Esophagus squamous epithelium (tissue), 5 donors: ENCODE measurements around the gene COL4A6. TPM values are rescaled to one million over a fixed set of nuclear protein-coding genes. Genes with fewer than 3 reads are reported as not detected.

Experiments used
- DNase-seq: peaks from one replicate; lab custom pipeline; 2025; lab: John Stamatoyannopoulos, UW
- H3K27ac ChIP-seq, 4 donors: fragments of 200-600 bp; sonication (generic); one replicate each; pipeline ENCODE4 v1.5.1; 2016 to 2019; ENCODE audit warnings: mild to moderate bottlenecking in 1 of 4
- H3K27me3 ChIP-seq, 4 donors: fragments of 200-600 bp; sonication (generic); 1 replicate in 3 of 4; 2 replicates in 1 of 4; pipeline versions ENCODE4 v1.5.1 to v1.6.0; 2017 to 2021; ENCODE audit warnings: antibody characterized with exemption in 1 of 4
- H3K36me3 ChIP-seq, 3 donors: fragments of 200-600 bp; sonication (generic); one replicate each; pipeline ENCODE4 v1.5.1; 2016 to 2019
- H3K4me1 ChIP-seq, 3 donors: fragments of 200-600 bp; sonication (generic); one replicate each; pipeline ENCODE4 v1.5.1; 2017 to 2019
- H3K4me3 ChIP-seq, 4 donors: fragments of 200-600 bp; sonication (generic); 1 replicate in 3 of 4; 2 replicates in 1 of 4; pipeline ENCODE4 v1.5.1; 2016 to 2019; ENCODE audit warnings: mild to moderate bottlenecking in 2 of 4, moderate library complexity in 1 of 4
- H3K9me3 ChIP-seq, 3 donors: fragments of 200-600 bp; sonication (generic); one replicate each; pipeline ENCODE4 v1.5.1; 2016 to 2019
- CTCF ChIP-seq, 6 experiments: fragments of 450-650 bp in 4 of 6; fragments of 200-600 bp in 2 of 6; sonication (generic) in 2 of 6; IDR thresholded peaks; one replicate each; pipeline ENCODE4 v1.5.1; 2016 to 2019; ENCODE audit warnings: antibody characterized with exemption in 6 of 6, mild to moderate bottlenecking in 4 of 6, moderate library complexity in 4 of 6
- POLR2A ChIP-seq, 4 donors: fragments of 450-650 bp; IDR thresholded peaks; one replicate each; pipeline ENCODE4 v1.6.1; 2017; ENCODE audit warnings: antibody characterized with exemption in 4 of 4, mild to moderate bottlenecking in 4 of 4, moderate library complexity in 3 of 4
- WGBS, 2 donors: methylation state at CpG; one replicate each; pipeline ENCODE4 v1.1.5; 2018; 5-methylcytosine and 5-hydroxymethylcytosine counted together
- intact Hi-C: fragments of 100-400 bp; cut with DNase I; formaldehyde crosslinking; loops from one replicate; pipeline ENCODE4 v1.15.0; 2022
- total RNA-seq, 4 donors: library from RNA; depleted of rRNA; stranded (reverse); fragments of >200 nt; gene quantifications; one replicate each; pipeline ENCODE4 v1.1.0, GENCODE V29; 2016
- donor health status: DM: yes; HTN: yes; CAD: no.

COL4A6 gene
- total RNA-seq, 4 donors from 2014 or later, result 1.1 to 6.5 (median 2.9) TPM

GRCh38 chrX:108439961-108440696 is 1.9 kb upstream of the COL4A6 start:
- intact Hi-C loops, result no loop called here
- peak overlapping the region; percentile 41 to 63 (median 51) for H3K4me3 ChIP-seq
- peak overlapping the region; percentile 25 to 79 (median 64) for H3K27ac ChIP-seq
- WGBS, 2 donors, result 2 to 16% methylated on average over 15 to 20 of the region's 25 CpGs
- peaks cover 0 to 20% (median 0%) of the 10 kb centered on the region in 3 donors for H3K4me1 ChIP-seq
- TF ChIP-seq POLR2A (IDR thresholded peaks at IDR 0.05), result no peak
- no peak for TF ChIP-seq CTCF (IDR thresholded peaks at IDR 0.05)
- H3K9me3 ChIP-seq, result no peaks in the 10 kb centered on the region
- H3K36me3 ChIP-seq, result no peaks in the 10 kb centered on the region
- no peaks in the 10 kb centered on the region for H3K27me3 ChIP-seq
- no peak for DNase-seq

- Histone ChIP-seq H3K36me3 (no peaks in the 10 kb centered on the region), H3K27me3 (no peaks in the 10 kb centered on the region), H3K27ac (peak within 1 kb of the TSS; percentile 25 to 79 (median 64)), H3K4me3 (peak within 1 kb of the TSS; percentile 41 to 63 (median 51)), H3K9me3 (no peaks in the 10 kb centered on the region), H3K4me1 (peaks cover 0 to 20% (median 0%) of the 10 kb centered on the region in 3 donors)
- TF ChIP-seq CTCF (IDR thresholded peaks at IDR 0.05) (no peak), POLR2A (IDR thresholded peaks at IDR 0.05) (no peak)
- 6 to 26% methylated on average over 12 to 13 of the region's 13 CpGs for WGBS, 2 donors
- no peak for DNase-seq
- intact Hi-C loops, result no loop called here
Observed at GRCh38 chrX:108439426-108439942, 1.3 kb upstream of the COL4A6 start, which contains the start of gene COL4A5. COL4A5 (plus strand) TSS chrX:108439838; CDS start chrX:108440126, 288 bp downstream.

GRCh38 chrX:108437349-108438109 is 693 bp downstream of the COL4A6 start:
- H3K27me3 ChIP-seq, result no peaks in the 10 kb centered on the region
- no peak for DNase-seq
- TF ChIP-seq POLR2A (IDR thresholded peaks at IDR 0.05), result no peak
- no peak for TF ChIP-seq CTCF (IDR thresholded peaks at IDR 0.05)
- peak overlapping the region in 1 of 4 donors; percentile 29 for H3K27ac ChIP-seq
- WGBS, 2 donors, result 12 to 28% methylated on average over 10 to 20 of the region's 20 CpGs
- H3K4me3 ChIP-seq, result peak overlapping the region; percentile 15 to 59 (median 40)
- H3K9me3 ChIP-seq, result no peaks in the 10 kb centered on the region
- no peaks in the 10 kb centered on the region for H3K36me3 ChIP-seq
- intact Hi-C loops, result no loop called here
- H3K4me1 ChIP-seq, result peaks cover 0 to 20% (median 0%) of the 10 kb centered on the region in 3 donors

GRCh38 chrX:108435261-108435660 is 3.0 kb downstream of the COL4A6 start:
- TF ChIP-seq CTCF (IDR thresholded peaks at IDR 0.05) (no peak), POLR2A (IDR thresholded peaks at IDR 0.05) (no peak)
- H3K27me3 ChIP-seq, result no peaks in the 10 kb centered on the region
- H3K9me3 ChIP-seq, result no peaks in the 10 kb centered on the region
- intact Hi-C loops, result no loop called here
- WGBS, 2 donors, result 72 to 88% methylated on average over 5 of the region's 5 CpGs
- H3K4me3 ChIP-seq, result no peak overlapping the region
- no peak for DNase-seq
- peaks cover 0 to 8% (median 0%) of the 10 kb centered on the region in 3 donors for H3K4me1 ChIP-seq
- H3K27ac ChIP-seq, result no peak overlapping the region
- no peaks in the 10 kb centered on the region for H3K36me3 ChIP-seq
